DND-41 (cell line): ENCODE results near the gene RBMS1.

Experiments used
- ATAC-seq: fragments of 200-7000 bp; cut with Tn5 transposase; 3 replicates; pipeline ENCODE4 v1.9.1; 2021; ENCODE audit warnings: low read depth; ENCODE audit not compliant: insufficient read depth
- DNase-seq: peaks from one replicate; pipeline ENCODE4 v3.0.0-alpha.2; 2020
- H2AFZ ChIP-seq: 2 replicates; pipeline ENCODE4 v1.6.0; 2012; ENCODE audit warnings: low read depth, low read length
- H3K27ac ChIP-seq: 2 replicates; pipeline ENCODE4 v1.5.1; 2012; ENCODE audit warnings: low read length, inconsistent platforms
- H3K27me3 ChIP-seq: fragments of 200-600 bp; sonication (generic); 2 replicates; pipeline ENCODE4 v1.6.0; 2012; ENCODE audit warnings: low read length, mild to moderate bottlenecking, inconsistent platforms; ENCODE audit not compliant: insufficient read depth, poor library complexity
- H3K36me3 ChIP-seq: 2 replicates; pipeline ENCODE4 v1.5.1; 2012; ENCODE audit warnings: low read length, inconsistent platforms; ENCODE audit not compliant: insufficient read depth
- H3K4me1 ChIP-seq: 2 replicates; pipeline ENCODE4 v1.5.1; 2012; ENCODE audit warnings: mild to moderate bottlenecking, low read length; ENCODE audit not compliant: insufficient read depth
- H3K4me2 ChIP-seq: 2 replicates; pipeline ENCODE4 v1.6.0; 2012; ENCODE audit warnings: mild to moderate bottlenecking, moderate library complexity, low read length, inconsistent platforms; ENCODE audit not compliant: insufficient read depth
- H3K4me3 ChIP-seq, 2 experiments: fragments of 200-600 bp in 1 of 2; shearing (Covaris generic) in 1 of 2; 2 replicates each; pipeline ENCODE4 v1.5.1; 2012 to 2016; ENCODE audit warnings: inconsistent platforms in 2 of 2, low read length in 2 of 2, mild to moderate bottlenecking in 2 of 2, low read depth in 1 of 2, moderate library complexity in 1 of 2
- H3K79me2 ChIP-seq: 2 replicates; pipeline ENCODE4 v1.6.0; 2012; ENCODE audit warnings: low read length, inconsistent platforms; ENCODE audit not compliant: insufficient read depth
- H3K9ac ChIP-seq: 2 replicates; pipeline ENCODE4 v1.6.0; 2012; ENCODE audit warnings: low read depth, mild to moderate bottlenecking, inconsistent platforms, low read length, moderate library complexity
- H3K9me3 ChIP-seq: 2 replicates; pipeline ENCODE4 v1.5.1; 2012; ENCODE audit warnings: low read length, moderate library complexity, mild to moderate bottlenecking, inconsistent platforms; ENCODE audit not compliant: insufficient read depth, severe bottlenecking
- H4K20me1 ChIP-seq: 2 replicates; pipeline ENCODE4 v1.6.0; 2012; ENCODE audit warnings: low read length; ENCODE audit not compliant: insufficient read depth
- CTCF ChIP-seq: IDR thresholded peaks from 2 replicates; pipeline ENCODE4 v1.5.1; 2012; ENCODE audit warnings: borderline replicate concordance, low read length, moderate library complexity, mild to moderate bottlenecking; ENCODE audit not compliant: poor library complexity, severe bottlenecking; ENCODE audit errors: extremely low read depth
- EZH2 ChIP-seq: IDR thresholded peaks from 3 replicates; pipeline ENCODE4 v1.6.1; 2012; ENCODE audit warnings: borderline replicate concordance, low read depth, mild to moderate bottlenecking, moderate library complexity, low read length, inconsistent platforms; ENCODE audit not compliant: severe bottlenecking

Gene RBMS1

GRCh38 chr2:160502478-160502877 lies 8.9 kb upstream of the RBMS1 start:
- no peak for TF ChIP-seq CTCF
- no peaks in the 10 kb centered on the region for H3K27me3 ChIP-seq
- ATAC-seq, result no peak
- no peak overlapping the region for H3K4me2 ChIP-seq
- H3K9ac ChIP-seq, result no peak overlapping the region
- no peak overlapping the region for H3K4me3 ChIP-seq
- no peaks in the 10 kb centered on the region for H3K36me3 ChIP-seq
- no peak overlapping the region for H2AFZ ChIP-seq
- DNase-seq, result no peak
- no peak overlapping the region for H3K27ac ChIP-seq
- no peaks in the 10 kb centered on the region for H3K9me3 ChIP-seq
- no peaks in the 10 kb centered on the region for H3K79me2 ChIP-seq
- H4K20me1 ChIP-seq, result no peaks in the 10 kb centered on the region
- peaks cover 17% of the 10 kb centered on the region for H3K4me1 ChIP-seq

GRCh38 chr2:160501370-160501769 lies 7.8 kb upstream of the RBMS1 start:
- Histone ChIP-seq H3K27me3 (no peaks in the 10 kb centered on the region), H3K27ac (no peak overlapping the region), H3K79me2 (no peaks in the 10 kb centered on the region), H4K20me1 (no peaks in the 10 kb centered on the region), H3K4me2 (no peak overlapping the region), H3K36me3 (no peaks in the 10 kb centered on the region), H3K9me3 (no peaks in the 10 kb centered on the region), H3K4me3 (no peak overlapping the region), H2AFZ (no peak overlapping the region), H3K4me1 (peaks cover 6% of the 10 kb centered on the region), H3K9ac (no peak overlapping the region)
- ATAC-seq (no peak), DNase-seq (no peak)
- TF ChIP-seq EZH2 (no peak), CTCF (no peak)

- Histone ChIP-seq H3K27me3 (peaks cover 4% of the 10 kb centered on the region), H4K20me1 (no peaks in the 10 kb centered on the region), H3K27ac (no peak overlapping the region), H3K79me2 (no peaks in the 10 kb centered on the region), H2AFZ (no peak overlapping the region), H3K4me1 (no peaks in the 10 kb centered on the region), H3K4me3 (no peak overlapping the region), H3K4me2 (no peak overlapping the region), H3K9me3 (no peaks in the 10 kb centered on the region), H3K9ac (no peak overlapping the region), H3K36me3 (no peaks in the 10 kb centered on the region)
- DNase-seq, result no peak
- TF ChIP-seq CTCF (no peak), EZH2 (no peak)
- no peak for ATAC-seq
Measured at GRCh38 chr2:160499865-160500264, 6.3 kb upstream of the RBMS1 start.

GRCh38 chr2:160498137-160498536 lies 4.5 kb upstream of the RBMS1 start:
- H3K36me3 ChIP-seq, result no peaks in the 10 kb centered on the region
- no peaks in the 10 kb centered on the region for H3K79me2 ChIP-seq
- H3K4me2 ChIP-seq, result no peak overlapping the region
- TF ChIP-seq CTCF (no peak), EZH2 (no peak)
- H4K20me1 ChIP-seq, result no peaks in the 10 kb centered on the region
- H3K4me3 ChIP-seq, result no peak overlapping the region
- H3K9me3 ChIP-seq, result no peaks in the 10 kb centered on the region
- peaks cover 9% of the 10 kb centered on the region for H3K27me3 ChIP-seq
- no peak overlapping the region for H3K27ac ChIP-seq
- H2AFZ ChIP-seq, result no peak overlapping the region
- H3K4me1 ChIP-seq, result peaks cover 7% of the 10 kb centered on the region
- no peak for ATAC-seq
- no peak overlapping the region for H3K9ac ChIP-seq
- no peak for DNase-seq
